ENCODE results near the gene CNKSR3. TPM values are rescaled to one million over a fixed set of nuclear protein-coding genes. Genes with fewer than 3 reads are reported as not detected.

Gene CNKSR3
- total and polyA plus RNA-seq, 8 donors, result 10.5 to 33.2 (median 29.8) TPM

- TF ChIP-seq CTCF (IDR thresholded peaks at IDR 0.05), result no peak
- no peak overlapping the region for H3K27ac ChIP-seq
- H3K4me1 ChIP-seq, result peaks cover 0 to 5% of the 10 kb centered on the region in 2 donors
- no peaks in the 10 kb centered on the region for H3K27me3 ChIP-seq
- H3K4me3 ChIP-seq, result no peak overlapping the region
- no peaks in the 10 kb centered on the region for H3K9me3 ChIP-seq
- DNase-seq (no peak), ATAC-seq (no peak)
- no peaks in the 10 kb centered on the region for H3K36me3 ChIP-seq
- intact Hi-C loops (cut with DNase I), result no loop called here
Measured at GRCh38 chr6:154496186-154496585, 14.3 kb downstream of the CNKSR3 start.

- Histone ChIP-seq H3K36me3 (no peaks in the 10 kb centered on the region), H3K27me3 (no peaks in the 10 kb centered on the region), H3K4me1 (peaks cover 0 to 4% of the 10 kb centered on the region in 2 donors), H3K9me3 (no peaks in the 10 kb centered on the region), H3K27ac (no peak overlapping the region), H3K4me3 (no peak overlapping the region)
- DNase-seq, result no peak
- ATAC-seq, result no peak
- TF ChIP-seq CTCF (IDR thresholded peaks at IDR 0.05), result no peak
- intact Hi-C loops (cut with DNase I), result no loop called here
Measured at GRCh38 chr6:154494592-154495311, 15.7 kb downstream of the CNKSR3 start.

- H3K4me1 ChIP-seq, result peaks cover 0 to 3% of the 10 kb centered on the region in 2 donors
- no peaks in the 10 kb centered on the region for H3K9me3 ChIP-seq
- no peak overlapping the region for H3K27ac ChIP-seq
- DNase-seq, result no peak
- H3K27me3 ChIP-seq, result no peaks in the 10 kb centered on the region
- H3K36me3 ChIP-seq, result no peaks in the 10 kb centered on the region
- no peak for TF ChIP-seq CTCF (IDR thresholded peaks at IDR 0.05)
- no peak overlapping the region for H3K4me3 ChIP-seq
- intact Hi-C loops (cut with DNase I), result no loop called here
- ATAC-seq, result no peak
Measured at GRCh38 chr6:154491567-154492470, 18.7 kb downstream of the CNKSR3 start.

- peaks cover 0 to 3% of the 10 kb centered on the region in 2 donors for H3K4me1 ChIP-seq
- H3K36me3 ChIP-seq, result no peaks in the 10 kb centered on the region
- no peak overlapping the region for H3K27ac ChIP-seq
- no peaks in the 10 kb centered on the region for H3K9me3 ChIP-seq
- TF ChIP-seq CTCF (IDR thresholded peaks at IDR 0.05), result no peak
- H3K27me3 ChIP-seq, result no peaks in the 10 kb centered on the region
- no peak for ATAC-seq
- no peak overlapping the region for H3K4me3 ChIP-seq
- intact Hi-C loops (cut with DNase I), result no loop called here
- DNase-seq, result no peak
Measured at GRCh38 chr6:154489822-154490221, 20.7 kb downstream of the CNKSR3 start.

- DNase-seq (no peak), ATAC-seq (no peak)
- H3K9me3 ChIP-seq, result no peaks in the 10 kb centered on the region
- peaks cover 0 to 3% of the 10 kb centered on the region in 2 donors for H3K4me1 ChIP-seq
- intact Hi-C loops (cut with DNase I), result no loop called here
- no peak for TF ChIP-seq CTCF (IDR thresholded peaks at IDR 0.05)
- no peak overlapping the region for H3K27ac ChIP-seq
- no peaks in the 10 kb centered on the region for H3K27me3 ChIP-seq
- no peaks in the 10 kb centered on the region for H3K36me3 ChIP-seq
- no peak overlapping the region for H3K4me3 ChIP-seq
Measured at GRCh38 chr6:154488802-154489437, 21.6 kb downstream of the CNKSR3 start.
